ENCODE measurements around the gene AUTS2.

Gene AUTS2

DNA sequence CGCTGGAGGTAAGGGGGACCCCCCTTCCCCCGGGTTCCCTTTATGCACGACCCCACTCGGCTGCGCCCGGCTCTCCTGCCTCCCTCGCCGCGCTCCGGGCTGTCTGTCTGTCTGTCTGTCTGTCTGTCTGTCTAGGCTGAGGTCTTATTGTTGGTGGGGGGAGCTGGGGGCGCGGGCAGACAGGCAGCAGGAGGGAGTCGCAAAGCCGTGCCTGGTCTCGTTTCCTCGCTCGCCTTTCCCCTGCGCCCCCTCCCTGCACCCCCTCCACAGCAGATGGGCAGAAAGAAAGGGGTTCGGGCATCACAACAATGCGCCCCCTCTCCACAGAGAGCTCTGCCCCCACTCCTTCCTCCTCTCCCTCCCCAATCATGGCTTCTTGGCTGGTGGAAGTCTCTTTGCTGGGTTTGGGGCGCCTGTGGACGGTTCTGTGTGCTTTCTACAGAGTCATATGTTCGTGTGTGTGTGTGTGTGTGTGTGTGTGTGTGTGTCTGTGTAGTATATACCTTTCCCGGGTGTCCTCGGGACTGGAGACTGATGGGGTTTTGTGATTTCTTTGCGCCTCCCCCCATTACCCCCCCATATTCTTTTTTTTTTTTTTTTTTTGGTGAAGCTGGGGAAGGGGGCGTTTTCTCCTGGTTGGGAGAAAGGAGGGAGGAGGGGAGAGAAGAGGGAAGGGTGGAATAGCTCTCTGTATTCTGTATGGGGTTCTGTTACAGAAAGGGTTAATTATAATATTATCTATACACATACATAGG, 1.9 kb downstream of the AUTS2 start:
- DNase-seq (ENCODE audit: low read depth, low spot score), result no peak

DNA sequence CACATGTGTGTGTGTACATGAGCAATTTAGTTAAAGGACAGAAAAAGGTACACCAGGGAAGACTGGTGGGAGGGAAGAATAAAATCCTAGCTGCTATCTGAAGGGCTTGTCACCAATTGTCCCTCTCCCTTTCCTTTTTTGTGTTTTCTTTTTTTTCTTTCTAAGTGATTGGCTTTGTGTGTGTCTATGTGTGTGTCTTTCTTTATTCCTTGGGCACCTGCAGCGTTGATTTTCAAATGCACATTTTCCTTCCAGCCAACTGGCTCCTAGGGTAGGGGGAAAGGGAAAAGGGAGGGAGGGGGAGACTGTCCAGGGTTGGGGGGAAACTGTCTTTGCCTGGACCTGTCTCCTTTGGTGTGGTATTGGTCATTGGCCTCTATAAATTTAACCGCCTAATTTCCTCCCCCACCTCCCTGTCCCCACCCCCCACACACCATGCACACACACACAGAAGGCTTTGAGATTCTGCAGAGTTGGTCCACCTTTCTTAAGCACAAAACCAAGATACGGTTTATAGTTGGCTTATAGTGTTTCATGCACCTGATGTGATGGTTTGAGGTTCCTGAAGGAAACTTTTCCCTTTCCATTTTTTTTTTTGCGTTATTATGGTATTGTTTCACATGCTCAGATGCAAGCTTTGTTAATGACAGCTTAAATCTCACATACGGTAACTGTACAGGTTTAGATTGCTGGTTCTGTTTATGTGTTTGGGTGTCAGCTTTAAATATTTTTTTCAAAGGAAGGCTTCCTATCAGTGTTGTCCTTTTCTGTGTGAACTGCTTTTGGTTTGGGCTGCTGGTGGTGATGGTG, 2.6 kb downstream of the AUTS2 start:
- no peak for DNase-seq (ENCODE audit: low read depth, low spot score)

DNA sequence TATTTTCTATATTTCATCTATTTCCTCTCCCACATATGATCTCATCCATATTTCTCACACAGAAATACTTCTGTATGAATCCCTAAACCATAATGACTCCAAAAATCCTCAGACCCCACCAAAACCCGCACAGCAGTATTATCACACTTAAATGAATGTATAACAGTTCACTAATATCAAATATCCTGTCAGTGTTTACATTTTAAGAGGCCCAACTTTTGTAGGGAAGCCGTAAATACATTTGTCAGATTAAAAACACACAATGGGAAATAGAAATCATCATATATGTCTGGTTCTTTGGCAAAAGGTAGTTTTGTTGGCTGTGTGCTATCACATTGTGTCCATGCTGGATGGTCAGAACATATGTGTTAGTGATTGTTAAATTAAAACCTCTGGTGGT, 4.2 kb downstream of the AUTS2 start:
- DNase-seq (ENCODE audit: low read depth, low spot score), result no peak

DNA sequence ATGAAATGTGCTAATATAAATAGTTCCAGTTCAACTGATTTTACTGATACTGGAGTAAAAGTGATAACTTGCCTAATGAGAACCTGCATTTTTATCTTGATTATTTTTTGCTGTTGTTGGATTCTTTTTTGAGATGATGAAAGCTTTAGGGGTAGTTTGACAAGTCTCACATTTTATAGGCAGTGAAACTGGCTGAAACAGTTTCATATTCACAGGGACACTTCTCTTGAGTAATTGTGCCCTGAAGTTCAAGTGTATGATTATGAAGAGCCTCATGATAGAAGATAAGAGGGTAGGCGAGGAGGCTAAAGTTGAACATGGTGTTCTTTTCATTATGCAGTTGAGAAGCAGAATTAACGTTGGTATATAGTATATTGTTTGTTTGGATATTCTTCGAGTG, 5.1 kb downstream of the AUTS2 start:
- DNase-seq (ENCODE audit: low read depth, low spot score), result no peak

DNA sequence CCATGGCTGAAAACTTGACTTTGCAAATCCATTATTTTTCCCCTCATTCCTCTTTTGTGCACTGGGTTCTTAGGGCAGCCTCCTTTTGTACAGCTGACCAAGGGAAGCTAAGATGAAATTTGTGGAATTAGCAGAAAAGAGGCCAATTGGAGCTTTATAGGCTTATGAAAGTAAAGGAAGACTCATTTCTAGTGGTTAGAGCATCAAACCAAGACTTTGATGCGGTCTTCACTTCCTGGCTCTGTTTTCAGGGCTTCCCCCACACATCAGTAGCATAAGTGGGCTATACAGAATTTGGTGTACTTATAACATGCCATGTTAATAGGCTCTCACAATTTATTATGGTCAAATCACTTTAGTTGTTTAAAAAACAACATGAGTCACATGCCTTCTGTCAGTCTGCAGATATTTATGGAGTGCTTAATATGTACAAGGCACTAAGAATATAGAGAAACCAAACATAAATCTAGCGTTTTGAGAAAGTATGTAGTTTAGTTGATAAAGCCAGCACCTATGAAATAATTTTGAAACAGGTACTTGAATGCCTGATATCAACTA, 5.7 kb downstream of the AUTS2 start:
- no peak for DNase-seq (ENCODE audit: low read depth, low spot score)

DNA sequence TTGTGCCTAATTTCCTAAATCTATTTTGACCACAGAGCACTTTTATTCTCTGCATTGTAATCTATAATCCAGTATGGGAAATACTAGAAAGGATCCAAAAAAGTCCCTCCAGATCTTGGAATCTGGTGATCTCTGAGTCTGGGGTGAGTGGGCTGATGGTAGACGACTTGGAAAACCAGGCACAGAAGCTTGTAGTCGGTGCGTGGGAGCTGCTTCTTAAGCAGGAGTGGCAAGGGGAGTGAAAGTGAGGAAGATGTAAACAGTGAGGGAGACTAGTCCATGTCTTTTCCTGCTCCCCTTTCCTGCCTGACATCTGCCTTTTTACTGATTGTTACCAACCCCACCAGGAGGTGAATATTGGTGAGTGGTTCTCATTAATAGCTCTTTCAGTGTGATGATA, 6.8 kb downstream of the AUTS2 start:
- no peak for DNase-seq (ENCODE audit: low read depth, low spot score)

DNA sequence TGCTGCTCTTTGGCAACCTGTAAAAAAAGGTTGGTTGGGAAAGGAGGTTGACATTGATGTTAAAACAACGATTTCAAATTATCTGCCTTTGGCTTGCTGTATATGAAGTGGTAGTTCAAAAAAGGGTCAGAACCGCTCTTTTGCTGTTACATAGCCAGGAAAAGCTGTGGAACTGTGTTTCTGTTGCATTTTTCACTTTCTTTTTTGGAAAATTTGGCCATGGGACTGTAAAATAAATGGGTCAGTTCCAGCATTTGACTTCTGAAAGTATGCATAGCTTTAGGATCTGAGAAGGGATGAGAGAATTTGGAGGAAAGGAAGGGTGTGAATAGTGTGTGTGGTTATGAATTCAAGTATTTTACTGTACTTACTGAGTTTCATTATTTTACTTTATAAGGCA, 7.3 kb downstream of the AUTS2 start:
- no peak for DNase-seq (ENCODE audit: low read depth, low spot score)

DNA sequence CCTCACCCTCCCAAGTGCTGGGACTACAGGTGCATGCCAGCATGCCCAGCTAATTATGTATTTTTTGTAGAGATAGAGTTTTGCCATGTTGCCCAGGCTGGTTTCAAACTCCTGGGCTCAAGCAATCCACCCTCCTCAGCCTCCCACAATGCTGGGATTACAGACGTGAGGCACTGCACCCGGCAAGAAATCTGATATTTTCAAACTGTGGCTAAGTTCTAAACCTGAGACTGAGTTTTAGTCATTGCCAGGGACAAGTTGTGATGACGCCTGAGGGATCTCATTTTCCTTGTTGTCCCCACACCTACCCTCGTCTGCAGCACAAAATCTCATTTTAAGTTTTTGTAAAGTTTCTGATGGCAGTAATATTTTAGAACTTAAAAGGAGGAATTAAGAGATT, 9.8 kb downstream of the AUTS2 start:
- no peak for DNase-seq (ENCODE audit: low read depth, low spot score)

DNA sequence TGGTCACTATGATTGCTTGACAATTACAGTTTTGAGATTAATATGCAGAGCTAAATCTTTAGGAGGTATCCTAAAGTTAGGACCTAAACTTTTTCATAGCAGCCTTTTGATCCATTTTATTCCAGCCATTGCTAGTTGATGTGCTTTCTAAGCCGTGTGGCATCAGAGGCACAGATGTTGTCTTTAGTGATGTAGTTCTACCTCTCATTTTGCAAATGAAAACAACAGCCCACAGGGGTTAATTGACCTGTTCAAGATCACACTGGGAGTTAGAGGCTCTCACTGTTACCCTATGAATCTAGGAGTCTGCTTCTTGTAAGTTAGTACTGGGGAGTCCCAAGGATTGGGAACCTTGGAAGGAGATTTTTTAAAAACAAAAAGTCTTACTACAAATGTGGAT, 10.6 kb downstream of the AUTS2 start:
- DNase-seq (ENCODE audit: low read depth, low spot score), result peak; percentile 70

DNA sequence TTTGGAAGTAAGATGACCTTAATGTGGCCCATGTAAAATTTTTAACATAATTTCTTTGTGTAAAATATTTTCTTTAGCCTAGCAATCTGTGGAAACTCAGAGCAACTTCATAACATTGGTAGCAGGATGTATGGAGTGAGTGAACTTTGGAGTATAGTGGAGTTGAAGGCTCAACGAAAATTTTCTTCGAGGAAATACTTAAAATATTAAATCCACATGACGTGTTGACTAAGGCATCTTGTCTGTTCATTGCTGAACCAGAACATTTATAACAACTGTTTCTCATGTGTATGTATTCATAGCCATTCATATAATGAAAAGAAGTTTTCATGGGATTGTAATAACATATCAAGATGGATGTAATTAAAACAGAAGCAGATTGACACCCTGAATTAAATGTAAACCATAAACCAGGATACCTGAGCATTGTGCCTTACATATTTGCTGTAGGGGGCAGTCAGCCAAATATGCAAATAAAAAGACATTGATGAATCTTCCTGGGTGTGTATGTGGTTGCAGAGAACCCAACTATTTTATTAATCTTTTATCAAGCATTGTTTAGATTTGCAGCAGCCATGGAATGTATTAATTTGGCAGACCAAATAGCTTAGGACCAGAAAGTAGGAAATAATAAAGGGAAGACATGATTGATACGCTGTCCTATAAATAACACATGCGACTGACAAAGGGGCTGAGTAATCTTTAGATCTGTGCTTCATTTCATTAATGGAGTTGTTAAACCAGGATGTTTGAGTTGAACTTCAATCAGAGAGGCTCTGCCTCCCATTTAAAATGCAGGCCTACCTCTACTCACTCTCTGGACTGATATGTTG, 11.5 kb downstream of the AUTS2 start:
- no peak for DNase-seq (ENCODE audit: low read depth, low spot score)

DNA sequence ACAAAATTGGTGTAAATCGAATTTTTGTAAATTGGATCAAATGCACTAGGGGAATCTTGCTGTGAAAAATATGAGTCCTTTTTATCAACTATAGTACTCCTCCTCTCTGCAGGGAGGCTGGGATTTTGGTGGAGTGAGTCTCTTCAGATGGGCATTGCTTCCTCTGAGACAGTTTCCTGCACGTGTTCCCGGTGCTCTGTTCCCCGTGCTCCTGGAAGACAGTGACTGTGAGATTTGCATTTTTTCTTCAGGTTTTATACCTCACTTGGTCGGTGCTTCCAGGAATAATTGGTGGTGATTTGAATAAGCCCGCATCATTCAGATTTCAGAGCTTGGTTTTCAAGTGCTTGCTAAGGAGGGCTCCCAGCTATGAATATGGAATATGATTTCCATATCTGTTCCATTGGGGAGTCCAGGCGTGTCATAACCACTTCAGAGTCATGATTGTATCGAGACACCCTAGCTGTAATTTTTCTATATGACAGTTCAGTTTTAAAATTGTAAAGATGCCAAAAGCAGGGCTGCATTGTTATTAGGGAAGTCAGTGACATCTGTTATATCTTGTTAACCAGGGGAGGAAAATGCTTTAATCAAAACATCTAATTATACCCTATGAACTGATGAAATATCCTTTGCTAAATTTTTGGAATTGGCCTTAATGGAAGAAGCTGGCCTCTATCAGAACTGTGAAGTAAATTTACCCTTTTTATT, 12.3 kb downstream of the AUTS2 start:
- DNase-seq (ENCODE audit: low read depth, low spot score), result no peak

DNA sequence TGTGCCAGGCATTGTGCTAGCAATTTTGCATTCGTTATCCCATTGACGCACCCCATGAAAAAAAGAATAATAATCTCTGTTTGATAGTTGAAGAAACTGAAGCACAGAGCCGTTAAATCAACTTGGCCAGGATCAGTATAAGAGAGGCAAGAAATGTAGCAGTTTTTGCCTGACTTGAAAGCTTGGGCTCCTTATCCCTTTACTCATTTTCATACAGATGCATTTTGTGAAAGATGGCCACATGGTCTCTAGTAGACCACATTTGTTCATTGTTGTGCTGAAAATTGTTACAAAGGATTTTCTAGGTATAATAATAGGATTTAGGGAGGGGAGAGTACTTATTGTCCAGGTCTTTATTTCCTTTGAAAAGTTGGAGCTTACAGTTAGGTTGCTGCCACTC, 14.7 kb downstream of the AUTS2 start:
- no peak for DNase-seq (ENCODE audit: low read depth, low spot score)

DNA sequence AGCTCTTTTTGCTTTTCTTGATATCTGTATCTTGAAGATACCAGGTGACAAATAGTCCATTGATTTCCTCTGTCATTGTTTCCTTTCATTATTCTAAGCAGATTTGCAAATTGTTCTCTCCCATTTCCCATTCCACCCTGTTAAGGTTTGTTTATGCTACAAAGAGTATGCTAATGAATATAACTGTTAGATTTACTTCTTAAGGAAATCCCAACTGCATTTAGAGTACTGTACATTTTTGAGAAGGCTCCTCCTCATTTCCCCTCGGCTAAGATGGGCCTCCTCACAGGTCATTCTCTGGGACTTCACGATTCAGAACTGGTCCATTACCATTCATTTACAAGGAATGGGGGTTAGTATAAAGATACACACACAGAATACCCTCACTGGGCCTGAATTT, 15.6 kb downstream of the AUTS2 start:
- no peak for DNase-seq (ENCODE audit: low read depth, low spot score)

DNA sequence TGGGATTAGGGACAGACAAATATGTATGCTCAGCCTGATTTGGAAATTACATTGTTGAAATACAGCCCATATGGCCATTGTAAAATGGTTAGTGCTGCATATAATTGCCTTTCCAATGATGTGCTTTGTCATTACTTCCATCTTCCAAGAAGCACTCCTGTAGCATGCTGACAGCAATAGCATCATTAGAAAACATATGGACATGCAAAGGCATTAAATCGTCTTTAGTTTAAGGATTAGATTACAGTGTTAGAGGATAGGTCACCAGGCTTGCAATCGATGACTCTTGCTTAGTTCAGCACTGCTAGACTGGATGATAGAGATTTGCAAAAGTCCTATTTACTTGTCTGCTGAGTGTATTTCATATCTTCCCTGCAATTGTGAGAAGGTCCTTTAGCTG, 17.4 kb downstream of the AUTS2 start:
- DNase-seq (ENCODE audit: low read depth, low spot score), result no peak

DNA sequence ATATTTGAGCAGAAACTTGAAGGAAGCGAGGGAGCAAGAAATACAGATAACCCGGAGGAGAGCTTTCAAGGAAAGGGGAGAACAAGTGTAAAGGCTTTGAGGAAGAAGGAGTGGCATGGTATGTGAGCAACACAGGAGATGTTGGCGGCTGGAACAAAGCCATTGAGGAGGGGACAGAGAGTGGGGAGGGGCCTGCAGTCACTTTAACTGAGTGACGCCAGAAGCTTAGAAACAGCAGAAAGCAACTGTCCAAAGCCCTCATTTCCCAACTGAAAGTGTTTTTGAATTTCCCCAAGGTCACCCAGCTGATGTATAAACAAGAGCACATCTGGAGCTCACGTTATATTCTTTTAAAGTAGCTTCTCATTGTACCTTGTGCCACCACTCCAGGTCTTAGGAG, 19.1 kb downstream of the AUTS2 start:
- no peak for DNase-seq (ENCODE audit: low read depth, low spot score)

DNA sequence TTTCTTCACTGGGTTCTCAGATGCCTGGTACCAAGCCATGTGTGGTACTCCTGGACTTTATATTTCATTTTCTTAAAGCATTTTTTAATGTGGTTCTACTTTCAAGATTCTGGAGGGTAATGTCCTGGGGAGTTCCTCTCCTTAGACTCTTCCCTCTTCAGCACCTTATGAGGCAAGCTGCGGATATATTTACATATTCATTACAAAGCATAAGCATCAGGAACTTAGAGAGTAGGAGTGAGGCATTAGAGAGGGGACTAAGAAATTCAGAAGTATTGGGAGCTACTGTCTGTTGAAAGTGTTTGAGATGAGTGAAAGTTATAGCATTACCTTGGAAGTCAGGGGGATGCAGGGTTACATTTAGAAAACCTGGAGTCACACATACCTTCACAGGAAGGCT, 20.8 kb downstream of the AUTS2 start:
- no peak for DNase-seq (ENCODE audit: low read depth, low spot score)

DNA sequence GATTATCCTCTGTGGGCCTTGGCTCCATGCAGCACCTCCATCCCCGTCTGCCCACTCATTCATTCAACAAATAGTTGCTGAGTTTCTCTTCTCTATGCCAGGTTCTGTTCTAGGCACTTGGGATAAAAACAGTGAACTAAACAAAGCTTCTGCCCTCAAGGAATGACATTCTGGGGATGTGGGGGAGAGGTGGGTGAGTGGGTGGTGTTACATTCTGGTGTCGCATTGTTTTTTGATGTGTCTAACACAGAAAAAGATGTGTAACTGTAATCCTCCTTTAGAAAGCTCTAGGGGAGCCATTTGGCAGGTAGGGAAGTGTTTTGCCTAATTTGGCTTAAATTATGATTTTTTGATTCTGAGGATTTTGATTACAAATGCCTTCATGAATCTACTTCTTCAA, 21.4 kb downstream of the AUTS2 start:
- DNase-seq (ENCODE audit: low read depth, low spot score), result no peak

DNA sequence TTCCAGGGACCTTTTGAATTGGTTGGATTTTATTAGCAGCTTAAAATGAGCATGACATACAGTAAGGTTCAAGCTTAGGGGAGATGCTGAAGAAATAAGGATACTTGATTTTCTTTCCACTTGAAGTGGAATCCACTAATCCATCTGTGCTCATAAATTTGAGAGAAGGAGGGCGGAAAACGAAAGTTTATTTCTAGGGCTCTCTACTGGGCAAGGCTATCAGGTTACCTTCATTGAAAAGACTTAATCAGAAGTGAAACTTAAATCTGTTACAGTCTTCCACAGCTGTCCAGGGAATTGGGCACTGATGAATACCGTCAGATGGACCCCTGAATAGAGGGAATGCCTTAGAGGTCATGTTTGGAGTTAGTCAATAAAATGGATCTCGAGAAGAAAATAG, 21.8 kb downstream of the AUTS2 start:
- no peak for DNase-seq (ENCODE audit: low read depth, low spot score)

DNA sequence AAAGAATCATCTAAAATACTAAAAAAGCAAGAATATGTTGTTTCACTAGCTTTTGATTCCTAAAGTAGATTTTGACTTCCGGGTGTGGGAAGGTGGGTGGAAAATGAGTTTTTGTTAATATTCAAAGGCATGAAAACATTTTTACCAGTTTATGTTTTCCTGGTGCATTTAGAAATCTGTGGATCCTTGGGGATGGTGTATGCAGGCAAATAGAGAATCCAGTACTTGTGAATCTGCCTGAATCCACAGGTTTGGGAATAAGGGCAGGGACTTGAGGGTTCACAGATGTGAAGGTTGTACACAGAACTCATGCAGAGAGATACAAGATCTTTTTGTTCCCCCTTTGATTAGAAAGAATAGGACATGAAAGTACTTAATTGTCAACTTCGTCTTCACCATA, 22.4 kb downstream of the AUTS2 start:
- DNase-seq (ENCODE audit: low read depth, low spot score), result no peak

DNA sequence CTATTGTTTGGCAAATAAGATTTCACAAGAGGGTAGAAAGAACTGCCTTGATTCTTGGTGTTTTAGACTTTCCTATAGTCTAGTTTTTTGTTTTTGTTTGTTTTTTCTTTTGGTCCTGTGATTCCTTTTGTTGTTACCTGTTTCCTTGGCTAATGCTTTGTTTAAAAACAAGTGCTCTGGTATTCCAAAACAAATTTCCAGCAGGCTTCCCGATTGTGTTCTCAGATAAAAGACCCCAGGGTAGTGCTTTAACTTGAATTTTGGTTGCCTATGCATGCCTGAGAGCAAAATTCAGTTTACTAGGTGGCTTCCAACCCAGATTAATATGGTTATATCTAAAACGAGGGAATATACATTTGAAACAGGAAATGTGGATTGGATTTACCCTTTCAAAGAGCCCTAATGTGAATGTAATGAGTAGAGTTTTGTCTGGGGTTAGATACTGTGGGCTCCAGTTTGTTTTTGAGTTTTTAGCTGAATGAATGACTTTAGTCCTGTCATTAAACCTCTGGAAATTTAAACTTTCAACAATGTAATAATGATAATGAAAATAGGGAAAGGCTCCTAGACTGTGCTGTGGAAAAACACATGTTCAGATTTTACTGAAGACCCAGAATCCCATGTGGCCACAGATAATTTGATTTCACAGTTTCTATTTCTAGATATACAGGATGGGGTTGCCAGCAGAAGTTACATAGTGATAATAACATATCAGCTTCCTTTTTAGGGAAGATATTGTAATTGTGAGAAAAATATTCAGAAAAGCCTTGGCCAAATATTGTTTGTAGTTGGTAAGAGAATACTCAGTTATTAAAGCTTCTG, 23.9 kb downstream of the AUTS2 start:
- no peak for DNase-seq (ENCODE audit: low read depth, low spot score)

DNA sequence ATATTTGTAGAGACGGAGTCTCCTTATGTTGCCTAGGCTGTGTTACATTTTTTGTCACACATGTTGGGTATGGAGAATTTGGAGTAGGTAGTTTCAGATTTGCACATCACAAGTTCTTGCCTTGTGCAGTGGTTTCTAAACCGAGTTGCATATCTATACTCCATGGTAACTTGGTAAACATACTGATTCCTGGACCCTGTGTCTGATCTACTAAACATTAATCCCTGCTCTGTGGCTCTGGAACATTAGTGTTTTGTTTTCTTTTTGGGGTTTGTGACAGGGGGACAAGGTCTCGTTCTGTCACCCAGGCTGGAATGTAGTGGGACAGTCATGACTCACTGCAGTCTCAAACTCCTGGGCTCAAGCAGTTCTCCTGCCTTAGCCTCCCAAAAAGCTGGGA, 24.7 kb downstream of the AUTS2 start:
- DNase-seq (ENCODE audit: low read depth, low spot score), result no peak
